Smooth muscle cell (in vitro differentiated cells): ENCODE measurements around the gene STRIP2. TPM values are rescaled to one million over a fixed set of nuclear protein-coding genes. Genes with fewer than 3 reads are reported as not detected.

Experiments used
- DNase-seq: peaks from one replicate; lab custom pipeline; 2025; ENCODE audit not compliant: unreplicated experiment; lab: John Stamatoyannopoulos, UW
- H2AFZ ChIP-seq: fragments of 200-600 bp; sonication (generic); 2 replicates; pipeline ENCODE4 v1.6.0; 2016; ENCODE audit warnings: antibody characterized with exemption, low read depth, mild to moderate bottlenecking
- H3F3A ChIP-seq: fragments of 200-600 bp; sonication (generic); 2 replicates; pipeline ENCODE4 v1.6.0; 2017; ENCODE audit warnings: antibody characterized with exemption, low read depth
- H3K27ac ChIP-seq: fragments of 200-600 bp; sonication (generic); 2 replicates; pipeline ENCODE4 v1.5.1; 2016; ENCODE audit warnings: low read depth, mild to moderate bottlenecking
- H3K27me3 ChIP-seq: fragments of 200-600 bp; sonication (generic); 2 replicates; pipeline ENCODE4 v1.6.1; 2016; ENCODE audit warnings: low read depth, mild to moderate bottlenecking
- H3K36me3 ChIP-seq: fragments of 200-600 bp; sonication (generic); 2 replicates; pipeline ENCODE4 v1.5.1; 2016; ENCODE audit warnings: low read depth
- H3K4me1 ChIP-seq: fragments of 200-600 bp; sonication (generic); 2 replicates; pipeline ENCODE4 v1.5.1; 2016; ENCODE audit warnings: low read depth
- H3K4me2 ChIP-seq: fragments of 200-600 bp; sonication (generic); 2 replicates; pipeline ENCODE4 v1.6.0; 2016; ENCODE audit warnings: mild to moderate bottlenecking
- H3K4me3 ChIP-seq: fragments of 200-600 bp; sonication (generic); 2 replicates; pipeline ENCODE4 v1.5.1; 2016; ENCODE audit warnings: mild to moderate bottlenecking
- H3K79me2 ChIP-seq: fragments of 200-600 bp; sonication (generic); 2 replicates; pipeline ENCODE4 v1.6.0; 2016; ENCODE audit warnings: low read depth, mild to moderate bottlenecking
- H3K9ac ChIP-seq: fragments of 200-600 bp; sonication (generic); 2 replicates; pipeline ENCODE4 v1.6.0; 2016; ENCODE audit warnings: low read depth
- H3K9me3 ChIP-seq: fragments of 200-600 bp; sonication (generic); replicated peaks from 2 replicates; pipeline ENCODE4 v1.5.1; 2016; ENCODE audit warnings: low read depth
- H4K20me1 ChIP-seq: fragments of 200-600 bp; sonication (generic); 2 replicates; pipeline ENCODE4 v1.6.0; 2016; ENCODE audit warnings: low read depth
- WGBS: methylation state at CpG from one replicate; pipeline ENCODE4 v1.1.7; 2016; ENCODE audit warnings: low lambda C conversion rate; 5-methylcytosine and 5-hydroxymethylcytosine counted together
- polyA plus RNA-seq: library from polyadenylated mRNA; unstranded; fragments of >200 nt; fragmentation: Nextera tagmentation; extraction: Ambion mirVana; gene quantifications from 2 replicates; pipeline ENCODE4 v1.2.1, GENCODE V29; 2016
- total RNA-seq: library from RNA; depleted of rRNA; stranded (reverse); fragments of >200 nt; gene quantifications from 2 replicates; pipeline ENCODE4 v1.2.3, GENCODE V29; 2014
- TF ChIP-seq, protein P1 (sequence below): fragments of 200-600 bp; sonication (generic); IDR thresholded peaks from 2 replicates; pipeline ENCODE4 v1.5.1; 2017; ENCODE audit warnings: borderline replicate concordance, mild to moderate bottlenecking, antibody characterized with exemption; ENCODE audit not compliant: insufficient read depth, poor library complexity, severe bottlenecking

The STRIP2 gene
- total and polyA plus RNA-seq, 2 experiments from 2014 or later: 0.39 to 6.9 TPM

DNA sequence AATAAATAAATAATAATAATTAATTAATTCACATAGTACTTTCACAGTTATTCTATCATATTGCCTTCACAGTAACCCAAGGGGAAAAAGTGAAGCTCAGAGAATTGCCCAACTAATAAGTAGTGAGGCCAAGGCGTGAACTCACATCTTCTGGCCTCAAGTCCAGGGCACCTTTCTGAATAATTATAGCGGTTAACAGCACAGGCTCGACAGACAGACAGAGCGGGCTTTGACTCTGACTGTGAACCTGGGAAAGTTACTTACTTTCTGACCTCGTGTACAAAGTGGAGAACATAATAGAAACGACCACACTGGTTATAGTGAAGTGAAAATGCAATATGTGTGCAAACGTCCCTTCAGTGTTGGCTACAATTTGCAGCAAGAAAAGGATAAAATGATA is 62.4 kb downstream of the STRIP2 start:
- no peaks in the 10 kb centered on the region for H3F3A ChIP-seq
- TF ChIP-seq, protein P1, sequence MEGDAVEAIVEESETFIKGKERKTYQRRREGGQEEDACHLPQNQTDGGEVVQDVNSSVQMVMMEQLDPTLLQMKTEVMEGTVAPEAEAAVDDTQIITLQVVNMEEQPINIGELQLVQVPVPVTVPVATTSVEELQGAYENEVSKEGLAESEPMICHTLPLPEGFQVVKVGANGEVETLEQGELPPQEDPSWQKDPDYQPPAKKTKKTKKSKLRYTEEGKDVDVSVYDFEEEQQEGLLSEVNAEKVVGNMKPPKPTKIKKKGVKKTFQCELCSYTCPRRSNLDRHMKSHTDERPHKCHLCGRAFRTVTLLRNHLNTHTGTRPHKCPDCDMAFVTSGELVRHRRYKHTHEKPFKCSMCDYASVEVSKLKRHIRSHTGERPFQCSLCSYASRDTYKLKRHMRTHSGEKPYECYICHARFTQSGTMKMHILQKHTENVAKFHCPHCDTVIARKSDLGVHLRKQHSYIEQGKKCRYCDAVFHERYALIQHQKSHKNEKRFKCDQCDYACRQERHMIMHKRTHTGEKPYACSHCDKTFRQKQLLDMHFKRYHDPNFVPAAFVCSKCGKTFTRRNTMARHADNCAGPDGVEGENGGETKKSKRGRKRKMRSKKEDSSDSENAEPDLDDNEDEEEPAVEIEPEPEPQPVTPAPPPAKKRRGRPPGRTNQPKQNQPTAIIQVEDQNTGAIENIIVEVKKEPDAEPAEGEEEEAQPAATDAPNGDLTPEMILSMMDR: no peak
- H4K20me1 ChIP-seq: no peaks in the 10 kb centered on the region
- H3K36me3 ChIP-seq: no peaks in the 10 kb centered on the region
- no peaks in the 10 kb centered on the region for H3K4me1 ChIP-seq
- 76% methylated on average over 7 of the region's 7 CpGs for WGBS
- peaks cover 10% of the 10 kb centered on the region for H3K27me3 ChIP-seq
- no peaks in the 10 kb centered on the region for H3K9me3 ChIP-seq
- DNase-seq: no peak
- H3K9ac ChIP-seq: no peak overlapping the region
- no peak overlapping the region for H3K4me2 ChIP-seq
- no peak overlapping the region for H3K27ac ChIP-seq
- H2AFZ ChIP-seq: no peak overlapping the region
- no peaks in the 10 kb centered on the region for H3K79me2 ChIP-seq
- H3K4me3 ChIP-seq: no peak overlapping the region

DNA sequence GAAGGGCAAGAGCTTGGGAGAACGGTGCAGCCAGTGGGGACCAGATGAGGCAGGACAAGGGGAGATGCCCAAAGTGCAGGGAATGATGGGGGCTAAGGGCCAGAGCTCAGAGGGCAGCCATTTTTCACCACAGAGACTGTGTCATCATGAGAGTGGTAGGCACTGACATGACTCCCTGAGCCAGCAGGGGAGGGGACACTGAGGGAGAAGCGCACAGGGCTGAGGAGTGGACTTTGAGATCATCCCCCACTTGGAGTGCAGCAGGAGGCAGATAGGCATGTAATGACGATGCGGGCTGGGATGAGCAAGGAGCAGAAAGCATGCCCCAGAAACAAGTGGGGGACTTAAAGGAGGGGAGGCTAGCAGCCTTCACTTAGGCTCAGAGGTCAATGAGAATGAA is 62.9 kb downstream of the STRIP2 start:
- no peak for DNase-seq
- 95% methylated on average over 4 of the region's 4 CpGs for WGBS
- peaks cover 14% of the 10 kb centered on the region for H3K27me3 ChIP-seq
- no peak overlapping the region for H3K9ac ChIP-seq
- no peaks in the 10 kb centered on the region for H3K4me1 ChIP-seq
- no peak overlapping the region for H3K27ac ChIP-seq
- H4K20me1 ChIP-seq: no peaks in the 10 kb centered on the region
- no peak overlapping the region for H3K4me2 ChIP-seq
- no peak overlapping the region for H2AFZ ChIP-seq
- no peaks in the 10 kb centered on the region for H3K36me3 ChIP-seq
- H3K79me2 ChIP-seq: no peaks in the 10 kb centered on the region
- TF ChIP-seq, protein P1: no peak
- no peak overlapping the region for H3K4me3 ChIP-seq
- H3F3A ChIP-seq: no peaks in the 10 kb centered on the region
- no peaks in the 10 kb centered on the region for H3K9me3 ChIP-seq

DNA sequence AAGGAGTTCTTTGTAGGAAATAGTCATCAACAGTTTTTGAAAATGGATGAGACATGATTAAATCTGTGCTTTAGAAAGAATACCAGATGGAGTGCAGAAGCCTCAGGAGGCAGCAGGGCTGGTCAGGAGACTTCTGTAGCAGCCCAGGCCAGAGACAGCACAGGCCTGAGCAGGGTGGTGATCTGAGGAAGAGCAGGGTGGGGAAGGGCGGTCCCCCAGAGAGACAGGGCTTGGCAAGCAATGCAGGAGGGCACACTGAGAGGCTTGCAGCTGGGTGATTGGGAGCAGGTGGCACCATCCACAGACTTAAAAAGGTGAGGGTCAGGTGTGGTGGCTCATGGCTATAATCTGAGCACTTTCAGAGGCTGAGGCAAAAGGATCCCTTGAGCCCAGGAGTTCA is 63.8 kb downstream of the STRIP2 start:
- Histone ChIP-seq H3K27ac (no peak overlapping the region), H3K4me2 (no peak overlapping the region), H3K79me2 (no peaks in the 10 kb centered on the region), H4K20me1 (no peaks in the 10 kb centered on the region), H3K9ac (no peak overlapping the region), H3K36me3 (no peaks in the 10 kb centered on the region), H3K4me1 (no peaks in the 10 kb centered on the region), H3F3A (no peaks in the 10 kb centered on the region), H3K4me3 (no peak overlapping the region), H2AFZ (no peak overlapping the region), H3K27me3 (peaks cover 22% of the 10 kb centered on the region), H3K9me3 (no peaks in the 10 kb centered on the region)
- TF ChIP-seq, protein P1: no peak
- no peak for DNase-seq
- WGBS: 100% methylated on average over 1 of the region's 1 CpG

DNA sequence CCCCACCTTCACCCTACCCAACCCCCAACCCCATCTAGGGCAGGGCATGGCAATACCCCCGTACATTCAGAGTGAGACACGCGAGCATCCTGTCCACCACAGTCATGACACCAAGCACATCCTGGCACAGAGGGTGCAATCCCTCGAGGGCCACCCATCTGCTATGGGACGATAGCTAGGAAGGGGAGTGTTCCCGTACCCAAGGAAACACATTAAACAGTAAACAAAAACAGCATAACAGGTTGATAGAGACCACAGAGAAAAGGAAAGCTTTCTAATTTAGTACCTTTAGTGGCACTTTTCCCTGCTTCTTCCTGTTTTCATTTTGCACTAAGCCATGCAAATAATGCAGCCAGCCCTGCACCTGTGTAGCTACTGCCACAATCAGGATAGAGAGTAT is 65.8 kb downstream of the STRIP2 start:
- no peak overlapping the region for H2AFZ ChIP-seq
- H3K79me2 ChIP-seq: no peaks in the 10 kb centered on the region
- no peaks in the 10 kb centered on the region for H4K20me1 ChIP-seq
- peaks cover 39% of the 10 kb centered on the region for H3K27me3 ChIP-seq
- H3F3A ChIP-seq: no peaks in the 10 kb centered on the region
- no peak overlapping the region for H3K9ac ChIP-seq
- H3K9me3 ChIP-seq: no peaks in the 10 kb centered on the region
- DNase-seq: no peak
- 88% methylated on average over 6 of the region's 6 CpGs for WGBS
- no peak overlapping the region for H3K27ac ChIP-seq
- no peaks in the 10 kb centered on the region for H3K36me3 ChIP-seq
- H3K4me3 ChIP-seq: no peak overlapping the region
- TF ChIP-seq, protein P1: no peak
- H3K4me1 ChIP-seq: peaks cover 4% of the 10 kb centered on the region
- H3K4me2 ChIP-seq: no peak overlapping the region
